ENCODE measurements around the gene PRSS56. TPM values are rescaled to one million over a fixed set of nuclear protein-coding genes. Genes with fewer than 3 reads are reported as not detected.

The PRSS56 gene
- total and polyA plus RNA-seq, 2 of the 13 experiments (the other 11 are each of a cell fraction or from before 2014, with no cell fraction given): not detected

GRCh38 chr2:232505856-232506255 is 14.3 kb upstream of the PRSS56 start:
- FAIRE-seq: no peak
- DNase-seq (ENCODE audit: low spot score): no peak
- in situ Hi-C loops (cut with HindIII; ENCODE audit: extremely low pct_ligation_motif_present, low pct_unique_long_range_greater_than_20kb) (no loop called here), intact Hi-C loops (cut with micrococcal nuclease; ENCODE audit: unreplicated experiment) (no loop called here)
- no peaks in the 10 kb centered on the region for H3K36me3 ChIP-seq (replicated peaks in 1 of 2; ENCODE audit: control insufficient read depth in 1 of 2, insufficient read depth in 2 of 2, low read length in 2 of 2)
- no TSS peak for BruUV-seq (replicated peaks)
- H4K20me1 ChIP-seq (ENCODE audit: insufficient read depth, low read length): no peaks in the 10 kb centered on the region
- POLR2A ChIA-PET: no interaction called here
- H3K27me3 ChIP-seq (ENCODE audit: control insufficient read depth in 1 of 2, insufficient read depth in 2 of 2, low read length in 2 of 2): peaks cover 16 to 82% of the 10 kb centered on the region in 2 experiments
- no peak for ATAC-seq
- H3K27ac ChIP-seq (ENCODE audit: extremely low read length, insufficient read depth, low read length): no peak overlapping the region
- TF ChIP-seq ZNF414 (CRISPR knock-in tag; IDR thresholded peaks at IDR 0.05) (no peak), SRSF4 (IDR thresholded peaks at IDR 0.05; ENCODE audit: low read depth, low read length, poor library complexity, severe bottlenecking) (no peak), USF2 (IDR thresholded peaks at IDR 0.05; ENCODE audit: low read depth, low read length) (no peak), USF2 (CRISPR knock-in tag; IDR thresholded peaks at IDR 0.05; ENCODE audit: borderline replicate concordance) (no peak), NBN (conservative IDR thresholded peaks at IDR 0.05) (no peak), MXD3 (CRISPR knock-in tag; IDR thresholded peaks at IDR 0.05) (no peak), ZBTB39 (CRISPR knock-in tag; IDR thresholded peaks at IDR 0.05) (no peak), ZNF34 (CRISPR knock-in tag; IDR thresholded peaks at IDR 0.05; ENCODE audit: borderline replicate concordance) (no peak), ZIK1 (CRISPR knock-in tag; IDR thresholded peaks at IDR 0.05; ENCODE audit: borderline replicate concordance, low read depth) (no peak), ETV6 (CRISPR knock-in tag; conservative IDR thresholded peaks at IDR 0.05) (no peak), ZFAT (CRISPR knock-in tag; conservative IDR thresholded peaks at IDR 0.05) (no peak), TEAD2 (CRISPR knock-in tag; IDR thresholded peaks at IDR 0.05) (no peak), KMT2A (CRISPR knock-in tag; IDR thresholded peaks at IDR 0.05) (no peak)
- CTCF ChIA-PET (ENCODE audit: low intra/inter-chr PET ratio, low total read pairs): no interaction called here
- H3K4me3 ChIP-seq (replicated peaks in 1 of 3; ENCODE audit: insufficient read depth in 1 of 3, low read depth in 2 of 3, low read length in 3 of 3): no peak overlapping the region
- H2AFZ ChIP-seq (ENCODE audit: low read length): no peak overlapping the region
- H3K79me2 ChIP-seq (ENCODE audit: insufficient read depth, low read length): no peaks in the 10 kb centered on the region
- WGBS (ENCODE audit: low lambda C conversion rate): 20% methylated on average over 9 of the region's 10 CpGs
- no peak overlapping the region for H3K4me2 ChIP-seq (ENCODE audit: low read depth, low read length)
- H3K9ac ChIP-seq (ENCODE audit: insufficient read depth, low read depth, low read length): no peak overlapping the region
- no peaks in the 10 kb centered on the region for H3K9me3 ChIP-seq (ENCODE audit: low read length)
- peaks cover 11% of the 10 kb centered on the region for H3K4me1 ChIP-seq (ENCODE audit: insufficient read depth, low read length)

All from HepG2 (cell line).